Measurements from ENCODE around the gene TBC1D32. TPM values are rescaled to one million over a fixed set of nuclear protein-coding genes. Genes with fewer than 3 reads are reported as not detected.

TBC1D32 gene
- total RNA-seq, 1 experiment from 2014 or later, result 10.2 TPM

- Mint-ChIP-seq H3K4me1 (ENCODE audit: insufficient read depth, unreplicated experiment) (no peaks in the 10 kb centered on the region), H3K36me3 (ENCODE audit: insufficient read depth, unreplicated experiment) (no peaks in the 10 kb centered on the region), H3K9me3 (ENCODE audit: unreplicated experiment) (no peaks in the 10 kb centered on the region), H3K27ac (ENCODE audit: low read depth, unreplicated experiment) (no peak overlapping the region), H3K4me3 (ENCODE audit: unreplicated experiment) (no peak overlapping the region), H3K27me3 (ENCODE audit: insufficient read depth, unreplicated experiment) (no peaks in the 10 kb centered on the region)
- POLR2A ChIA-PET, result interaction anchor here (0.7 kb wide), 1 partner anchor 262 kb away, joined by 3 read pairs; no protein-coding TSS in a partner anchor
- intact Hi-C loops (cut with micrococcal nuclease), result no loop called here
- BruUV-seq (replicated peaks), result no TSS peak
- DNase-seq (ENCODE audit: unreplicated experiment), result no peak
- CTCF ChIA-PET, result no interaction called here
- no peak for TF ChIP-seq CTCF (IDR thresholded peaks at IDR 0.05; ENCODE audit: unreplicated experiment)
Observed at GRCh38 chr6:121040831-121041230, 293.4 kb downstream of the TBC1D32 start.

- ChIA-PET POLR2A (interaction anchor here (0.6 kb wide), 1 partner anchor 1607 kb away, joined by 3 read pairs; no protein-coding TSS in a partner anchor), CTCF (no interaction called here)
- TF ChIP-seq CTCF (IDR thresholded peaks at IDR 0.05; ENCODE audit: unreplicated experiment), result no peak
- Mint-ChIP-seq H3K27me3 (ENCODE audit: insufficient read depth, unreplicated experiment) (no peaks in the 10 kb centered on the region), H3K4me3 (ENCODE audit: unreplicated experiment) (no peak overlapping the region), H3K4me1 (ENCODE audit: insufficient read depth, unreplicated experiment) (no peaks in the 10 kb centered on the region), H3K27ac (ENCODE audit: low read depth, unreplicated experiment) (no peak overlapping the region), H3K9me3 (ENCODE audit: unreplicated experiment) (no peaks in the 10 kb centered on the region), H3K36me3 (ENCODE audit: insufficient read depth, unreplicated experiment) (no peaks in the 10 kb centered on the region)
- DNase-seq (ENCODE audit: unreplicated experiment), result no peak
- intact Hi-C loops (cut with micrococcal nuclease), result no loop called here
- BruUV-seq (replicated peaks), result no TSS peak
Observed at GRCh38 chr6:121033091-121033490, 301.2 kb downstream of the TBC1D32 start.

GRCh38 chr6:121032268-121033006 lies 301.8 kb downstream of the TBC1D32 start:
- H3K27me3 Mint-ChIP-seq (ENCODE audit: insufficient read depth, unreplicated experiment), result no peaks in the 10 kb centered on the region
- no peaks in the 10 kb centered on the region for H3K4me1 Mint-ChIP-seq (ENCODE audit: insufficient read depth, unreplicated experiment)
- no peak for DNase-seq (ENCODE audit: unreplicated experiment)
- no peak for TF ChIP-seq CTCF (IDR thresholded peaks at IDR 0.05; ENCODE audit: unreplicated experiment)
- CTCF ChIA-PET, result interaction anchor here (0.6 kb wide), 1 partner anchor 1048 kb away, joined by 3 read pairs; no protein-coding TSS in a partner anchor
- H3K9me3 Mint-ChIP-seq (ENCODE audit: unreplicated experiment), result no peaks in the 10 kb centered on the region
- no peaks in the 10 kb centered on the region for H3K36me3 Mint-ChIP-seq (ENCODE audit: insufficient read depth, unreplicated experiment)
- BruUV-seq (replicated peaks), result no TSS peak
- no peak overlapping the region for H3K27ac Mint-ChIP-seq (ENCODE audit: low read depth, unreplicated experiment)
- POLR2A ChIA-PET, result interaction anchor here (0.6 kb wide), 1 partner anchor 1607 kb away, joined by 3 read pairs; no protein-coding TSS in a partner anchor
- no peak overlapping the region for H3K4me3 Mint-ChIP-seq (ENCODE audit: unreplicated experiment)
- intact Hi-C loops (cut with micrococcal nuclease), result no loop called here

Other genes starting within 250 kb of the TBC1D32 start
- gene GJA1, start 101.2 kb upstream of the TBC1D32 start, total RNA-seq (2022), result not detected in 2 replicates

Measured in MCF 10A (cell line).